ENCODE results near the gene MTA1.

GRCh38 chr14:105450864-105451720 lies 31.5 kb downstream of the MTA1 start:
- no peak for TF ChIP-seq CTCF (IDR thresholded peaks at IDR 0.05; ENCODE audit: low read depth, low read length, missing input control)
- no peak for TF ChIP-seq RAD21 (IDR thresholded peaks at IDR 0.05)
- TF ChIP-seq REST (IDR thresholded peaks at IDR 0.05) = no peak
- no peak for TF ChIP-seq TAF1 (conservative IDR thresholded peaks at IDR 0.05)
- no peak for TF ChIP-seq EGR1 (IDR thresholded peaks at IDR 0.05; ENCODE audit: low read depth in 2 of 2)
- TF ChIP-seq JUND (IDR thresholded peaks at IDR 0.05) = no peak
- no peak for TF ChIP-seq HNF4G (IDR thresholded peaks at IDR 0.05)
- no peak for TF ChIP-seq SP1 (IDR thresholded peaks at IDR 0.05)
- TF ChIP-seq ZBTB33 (IDR thresholded peaks at IDR 0.05) = no peak
- no peak for TF ChIP-seq GABPA (IDR thresholded peaks at IDR 0.05 in 1 of 2, conservative IDR thresholded peaks at IDR 0.05 in 1 of 2)
- no peak for TF ChIP-seq YY1 (IDR thresholded peaks at IDR 0.05)
- TF ChIP-seq FOXA1 (IDR thresholded peaks at IDR 0.05) = no peak
